ENCODE measurements around the gene C10orf90. TPM values are rescaled to one million over a fixed set of nuclear protein-coding genes. Genes with fewer than 3 reads are reported as not detected.

Gene C10orf90
- total RNA-seq, 1 experiment from 2014 or later: not detected

DNA sequence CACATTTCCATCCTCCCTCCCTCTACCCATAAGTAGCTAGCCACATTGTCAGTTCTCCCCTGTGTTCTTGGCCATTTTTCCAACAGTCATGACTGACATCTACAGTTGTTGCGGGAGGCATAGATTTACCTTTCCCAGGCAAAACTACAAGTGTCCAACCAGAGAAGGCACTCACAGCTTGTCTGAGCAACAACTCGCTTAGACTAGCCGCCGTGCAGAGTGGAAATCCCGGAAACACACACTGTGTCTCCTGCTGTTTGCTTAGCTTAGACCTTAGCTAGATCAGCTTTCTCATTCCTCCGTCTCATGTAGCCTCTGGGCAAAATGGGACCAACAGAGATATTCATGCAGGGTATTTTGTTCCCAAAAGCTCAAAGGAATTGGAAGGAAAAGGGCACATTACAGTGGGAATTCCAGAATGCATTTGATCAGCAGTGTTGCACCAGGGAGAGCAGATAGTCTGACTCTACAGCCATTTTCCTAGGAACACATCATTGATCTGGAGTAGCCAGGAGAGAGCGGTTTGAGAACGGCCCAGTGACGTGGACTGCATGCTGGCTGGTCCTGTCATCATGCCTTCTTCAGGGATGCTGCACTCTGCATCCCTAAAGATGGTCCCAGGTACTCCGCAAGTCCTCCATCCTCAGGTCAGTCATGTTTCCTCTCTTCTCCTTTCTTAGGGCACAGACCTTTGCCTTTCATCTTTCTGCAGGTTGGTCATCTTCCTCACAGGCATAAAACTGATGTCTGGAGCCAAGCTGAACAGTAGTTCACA, 89.4 kb downstream of the C10orf90 start:
- no peak overlapping the region for H3K4ac ChIP-seq (ENCODE audit: low read depth, low read length)
- H3K79me1 ChIP-seq (ENCODE audit: insufficient read depth, low read depth, low read length, poor library complexity, severe bottlenecking): no peaks in the 10 kb centered on the region
- no peak overlapping the region for H3T11ph ChIP-seq (ENCODE audit: low read length)
- Mint-ChIP-seq H3K4me3 (no peak overlapping the region), H3K36me3 (ENCODE audit: insufficient read depth in 1 of 3, low read depth in 3 of 3) (no peaks in the 10 kb centered on the region), H3K27ac (no peak overlapping the region), H3K4me1 (peaks cover 12 to 15% of the 10 kb centered on the region in 2 experiments), H3K9me3 (peaks cover 0 to 2% of the 10 kb centered on the region in 2 experiments; a peak in 1 of 5 replicates), H3K27me3 (ENCODE audit: low read depth) (peaks cover 4% of the 10 kb centered on the region; the same call in 1 of the 2 replicates)
- no peaks in the 10 kb centered on the region for H3K9me3 ChIP-seq (ENCODE audit: control insufficient read depth, low read depth, low read length)
- H2AK5ac ChIP-seq (ENCODE audit: insufficient read length, low read length): no peak overlapping the region
- no peak overlapping the region for H3K14ac ChIP-seq (ENCODE audit: insufficient read depth, low read length)
- no peaks in the 10 kb centered on the region; the same call in 1 of the 2 replicates for H3K4me1 ChIP-seq (ENCODE audit: insufficient read depth, low read length)
- no peaks in the 10 kb centered on the region for H4K20me1 ChIP-seq (ENCODE audit: control insufficient read depth, insufficient read depth, insufficient read length)
- H3K18ac ChIP-seq (ENCODE audit: insufficient read length, low read depth, low read length): no peak overlapping the region
- H2BK5ac ChIP-seq (ENCODE audit: insufficient read length, low read length): no peak overlapping the region
- no peak overlapping the region for H3K56ac ChIP-seq (ENCODE audit: insufficient read length, low read depth, low read length)
- H2AFZ ChIP-seq (ENCODE audit: low read length): no peak overlapping the region
- H2BK12ac ChIP-seq (ENCODE audit: insufficient read length, low read depth, low read length): no peak overlapping the region
- WGBS (ENCODE audit: extremely low coverage, insufficient read length, low lambda C conversion rate): no CpG with 5 or more reads among the region's 10 CpGs
- H2BK20ac ChIP-seq (ENCODE audit: low read depth, low read length, poor library complexity, severe bottlenecking): no peak overlapping the region
- H3K79me2 ChIP-seq (ENCODE audit: insufficient read depth, low read length): no peaks in the 10 kb centered on the region
- no peak overlapping the region for H2BK15ac ChIP-seq (ENCODE audit: low read depth, low read length)
- H3K27me3 ChIP-seq (ENCODE audit: insufficient read depth, low read length): no peaks in the 10 kb centered on the region
- H4K8ac ChIP-seq (replicated peaks; ENCODE audit: insufficient read length, low read depth, low read length): no peak overlapping the region
- no peak overlapping the region for H3K4me2 ChIP-seq (ENCODE audit: insufficient read depth, insufficient read length, low read length)
- H4K5ac ChIP-seq (ENCODE audit: insufficient read length, low read depth, low read length): no peak overlapping the region
- no peak for DNase-seq
- H3K27ac ChIP-seq (ENCODE audit: insufficient read length, low read depth, low read length): no peak overlapping the region
- no peak overlapping the region for H2BK120ac ChIP-seq (ENCODE audit: low read depth, low read length, poor library complexity, severe bottlenecking)
- no peak overlapping the region for H3K23ac ChIP-seq (ENCODE audit: insufficient read length, low read depth, low read length)
- H4K91ac ChIP-seq (ENCODE audit: insufficient read length, low read depth, low read length): no peak overlapping the region
- no peak overlapping the region for H3K9ac ChIP-seq (ENCODE audit: extremely low read depth, insufficient read length, low read length)
- H3K23me2 ChIP-seq (ENCODE audit: insufficient read length, low read depth, low read length, poor library complexity, severe bottlenecking): no peaks in the 10 kb centered on the region
- TF ChIP-seq, protein P1, sequence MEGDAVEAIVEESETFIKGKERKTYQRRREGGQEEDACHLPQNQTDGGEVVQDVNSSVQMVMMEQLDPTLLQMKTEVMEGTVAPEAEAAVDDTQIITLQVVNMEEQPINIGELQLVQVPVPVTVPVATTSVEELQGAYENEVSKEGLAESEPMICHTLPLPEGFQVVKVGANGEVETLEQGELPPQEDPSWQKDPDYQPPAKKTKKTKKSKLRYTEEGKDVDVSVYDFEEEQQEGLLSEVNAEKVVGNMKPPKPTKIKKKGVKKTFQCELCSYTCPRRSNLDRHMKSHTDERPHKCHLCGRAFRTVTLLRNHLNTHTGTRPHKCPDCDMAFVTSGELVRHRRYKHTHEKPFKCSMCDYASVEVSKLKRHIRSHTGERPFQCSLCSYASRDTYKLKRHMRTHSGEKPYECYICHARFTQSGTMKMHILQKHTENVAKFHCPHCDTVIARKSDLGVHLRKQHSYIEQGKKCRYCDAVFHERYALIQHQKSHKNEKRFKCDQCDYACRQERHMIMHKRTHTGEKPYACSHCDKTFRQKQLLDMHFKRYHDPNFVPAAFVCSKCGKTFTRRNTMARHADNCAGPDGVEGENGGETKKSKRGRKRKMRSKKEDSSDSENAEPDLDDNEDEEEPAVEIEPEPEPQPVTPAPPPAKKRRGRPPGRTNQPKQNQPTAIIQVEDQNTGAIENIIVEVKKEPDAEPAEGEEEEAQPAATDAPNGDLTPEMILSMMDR (conservative IDR thresholded peaks at IDR 0.05): no peak

Data from H9 (cell line).